ENCODE data around the gene MED22.
"Not testable (repeated sequence)": the region's sequence is repeated elsewhere in the genome, so short reads cannot be mapped to it uniquely, and the experiment has no call there.

The MED22 gene

DNA sequence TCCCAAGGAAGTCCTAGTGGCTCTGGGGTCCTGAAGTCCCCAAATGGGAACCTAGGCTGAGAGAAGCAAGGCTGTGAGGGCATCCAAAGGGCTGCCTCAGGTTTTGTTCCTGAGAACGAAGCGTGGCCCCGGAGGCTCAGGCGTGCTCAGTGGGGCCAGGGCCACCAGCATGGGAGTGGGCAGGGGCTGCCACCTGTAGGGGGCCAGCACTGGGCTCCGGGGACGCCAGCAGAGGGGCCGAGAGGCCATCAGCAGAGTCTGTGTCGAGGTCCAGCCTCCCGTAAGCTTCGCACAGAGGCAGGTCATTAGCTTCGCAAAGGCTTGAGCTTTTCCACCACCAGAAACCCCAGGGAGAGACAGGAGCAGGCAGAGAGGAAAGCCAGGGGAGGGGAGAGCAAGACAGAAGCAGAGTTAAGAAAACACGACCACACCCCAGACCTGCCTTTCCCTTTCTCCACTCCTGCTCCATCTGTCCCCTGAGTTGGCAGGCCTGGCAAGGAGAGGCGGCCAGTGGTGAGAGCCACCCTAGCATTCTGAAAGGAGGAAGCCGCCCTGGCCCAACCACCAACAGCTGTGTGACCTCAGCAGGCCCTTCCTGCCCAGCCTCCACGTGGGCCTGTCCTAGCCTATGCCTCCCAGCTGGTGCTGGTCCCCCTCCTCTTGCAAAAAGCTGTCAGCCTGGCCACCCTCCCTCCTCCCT lies 6.4 kb downstream of the MED22 start:
- Histone ChIP-seq H3K4me3 (ENCODE audit: insufficient read length, low read depth) (no peak overlapping the region), H3K27me3 (ENCODE audit: insufficient read depth, insufficient read length) (no peaks in the 10 kb centered on the region), H3K4me1 (ENCODE audit: insufficient read depth, insufficient read length) (peaks cover 22% of the 10 kb centered on the region), H3K36me3 (ENCODE audit: insufficient read depth, insufficient read length, low read length) (peaks cover 86% of the 10 kb centered on the region), H3K9me3 (ENCODE audit: insufficient read depth, low read length) (no peaks in the 10 kb centered on the region), H3K9ac (ENCODE audit: insufficient read length, low read depth) (peak overlapping the region; percentile 36)
- TF ChIP-seq YY1 (IDR thresholded peaks at IDR 0.05; ENCODE audit: insufficient read depth, insufficient read length) (no peak), ZNF274 (IDR thresholded peaks at IDR 0.05; ENCODE audit: low read depth, low read length) (no peak), SUZ12 (IDR thresholded peaks at IDR 0.05; ENCODE audit: extremely low read depth, insufficient read depth, insufficient read length) (no peak)
- DNase-seq (ENCODE audit: low read depth, low spot score): no peak

DNA sequence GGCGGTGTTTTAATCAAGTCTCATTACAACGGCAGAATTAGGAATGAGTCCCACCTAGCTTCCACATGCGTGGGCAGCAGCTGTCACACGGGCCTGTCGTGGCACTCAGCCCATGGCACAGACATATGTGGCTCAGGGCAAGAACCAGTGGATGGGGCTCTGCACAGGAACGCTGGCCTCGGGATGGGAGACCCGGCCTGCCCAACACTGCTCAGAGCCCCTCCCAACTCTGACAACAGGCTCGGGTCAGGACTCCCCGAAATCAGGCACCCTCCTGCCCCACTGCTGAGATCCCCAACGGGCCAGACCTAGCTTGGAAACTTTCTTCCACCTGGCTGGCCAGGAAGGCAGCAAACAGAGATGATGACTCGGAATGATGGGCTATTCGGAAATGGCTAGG lies 7.0 kb downstream of the MED22 start:
- no peaks in the 10 kb centered on the region for H3K27me3 ChIP-seq (ENCODE audit: insufficient read depth, insufficient read length)
- no peak for TF ChIP-seq ZNF274 (IDR thresholded peaks at IDR 0.05; ENCODE audit: low read depth, low read length)
- TF ChIP-seq YY1 (IDR thresholded peaks at IDR 0.05; ENCODE audit: insufficient read depth, insufficient read length): no peak
- no peak for TF ChIP-seq SUZ12 (IDR thresholded peaks at IDR 0.05; ENCODE audit: extremely low read depth, insufficient read depth, insufficient read length)
- peaks cover 83% of the 10 kb centered on the region for H3K36me3 ChIP-seq (ENCODE audit: insufficient read depth, insufficient read length, low read length)
- no peaks in the 10 kb centered on the region for H3K9me3 ChIP-seq (ENCODE audit: insufficient read depth, low read length)
- H3K9ac ChIP-seq (ENCODE audit: insufficient read length, low read depth): no peak overlapping the region
- H3K4me1 ChIP-seq (ENCODE audit: insufficient read depth, insufficient read length): peaks cover 16% of the 10 kb centered on the region
- no peak for DNase-seq (ENCODE audit: low read depth, low spot score)
- no peak overlapping the region for H3K4me3 ChIP-seq (ENCODE audit: insufficient read length, low read depth)

DNA sequence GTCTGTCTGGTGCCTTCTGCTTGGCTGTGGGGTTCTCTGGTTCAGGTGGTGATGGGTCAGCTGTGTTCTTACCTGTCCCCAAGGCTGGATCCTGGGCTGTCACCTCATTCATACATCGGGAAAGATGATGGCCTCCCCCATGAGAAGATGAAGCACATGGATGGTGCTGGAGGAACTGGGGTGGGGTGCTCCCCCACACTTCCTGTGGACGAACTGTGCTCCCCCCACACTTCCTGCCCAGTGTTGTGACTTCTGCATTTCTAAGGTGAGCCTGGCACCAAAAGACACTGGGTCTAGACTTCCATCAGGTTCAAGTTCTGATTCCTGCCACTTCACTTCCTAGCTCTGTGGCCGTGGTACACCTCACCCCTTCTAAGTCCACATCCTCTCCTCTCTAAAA lies 7.7 kb downstream of the MED22 start:
- no peaks in the 10 kb centered on the region for H3K9me3 ChIP-seq (ENCODE audit: insufficient read depth, low read length)
- no peak overlapping the region for H3K9ac ChIP-seq (ENCODE audit: insufficient read length, low read depth)
- H3K4me3 ChIP-seq (ENCODE audit: insufficient read length, low read depth): no peak overlapping the region
- no peak for DNase-seq (ENCODE audit: low read depth, low spot score)
- no peaks in the 10 kb centered on the region for H3K27me3 ChIP-seq (ENCODE audit: insufficient read depth, insufficient read length)
- peaks cover 14% of the 10 kb centered on the region for H3K4me1 ChIP-seq (ENCODE audit: insufficient read depth, insufficient read length)
- no peak for TF ChIP-seq ZNF274 (IDR thresholded peaks at IDR 0.05; ENCODE audit: low read depth, low read length)
- no peak for TF ChIP-seq YY1 (IDR thresholded peaks at IDR 0.05; ENCODE audit: insufficient read depth, insufficient read length)
- no peak for TF ChIP-seq SUZ12 (IDR thresholded peaks at IDR 0.05; ENCODE audit: extremely low read depth, insufficient read depth, insufficient read length)
- peaks cover 76% of the 10 kb centered on the region for H3K36me3 ChIP-seq (ENCODE audit: insufficient read depth, insufficient read length, low read length)

DNA sequence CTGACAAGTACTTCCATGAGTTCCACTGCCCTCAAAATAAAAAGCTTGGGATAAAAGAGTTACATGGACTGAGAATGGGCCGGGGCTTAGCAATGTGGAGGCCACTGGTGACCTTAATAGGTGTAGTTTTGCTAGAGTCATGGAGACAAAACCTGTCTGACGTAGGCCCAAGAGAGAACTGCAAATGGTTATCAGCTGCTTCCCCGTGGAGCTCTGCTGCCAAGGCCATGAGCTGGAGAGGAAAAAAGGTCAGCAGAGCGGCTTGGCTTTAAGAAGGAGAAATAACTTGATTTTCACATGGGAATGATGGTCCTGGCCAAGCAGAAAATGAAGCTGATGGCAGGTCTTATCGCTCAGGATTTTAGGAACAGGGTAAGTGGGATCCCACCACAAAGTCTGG lies 8.3 kb downstream of the MED22 start:
- no peaks in the 10 kb centered on the region for H3K27me3 ChIP-seq (ENCODE audit: insufficient read depth, insufficient read length)
- TF ChIP-seq YY1 (IDR thresholded peaks at IDR 0.05; ENCODE audit: insufficient read depth, insufficient read length) (no peak), ZNF274 (IDR thresholded peaks at IDR 0.05; ENCODE audit: low read depth, low read length) (no peak), SUZ12 (IDR thresholded peaks at IDR 0.05; ENCODE audit: extremely low read depth, insufficient read depth, insufficient read length) (no peak)
- DNase-seq (ENCODE audit: low read depth, low spot score): no peak
- H3K9me3 ChIP-seq (ENCODE audit: insufficient read depth, low read length): no peaks in the 10 kb centered on the region
- H3K9ac ChIP-seq (ENCODE audit: insufficient read length, low read depth): peak overlapping the region; percentile 3
- H3K4me3 ChIP-seq (ENCODE audit: insufficient read length, low read depth): no peak overlapping the region
- H3K36me3 ChIP-seq (ENCODE audit: insufficient read depth, insufficient read length, low read length): peaks cover 73% of the 10 kb centered on the region
- peaks cover 14% of the 10 kb centered on the region for H3K4me1 ChIP-seq (ENCODE audit: insufficient read depth, insufficient read length)

DNA sequence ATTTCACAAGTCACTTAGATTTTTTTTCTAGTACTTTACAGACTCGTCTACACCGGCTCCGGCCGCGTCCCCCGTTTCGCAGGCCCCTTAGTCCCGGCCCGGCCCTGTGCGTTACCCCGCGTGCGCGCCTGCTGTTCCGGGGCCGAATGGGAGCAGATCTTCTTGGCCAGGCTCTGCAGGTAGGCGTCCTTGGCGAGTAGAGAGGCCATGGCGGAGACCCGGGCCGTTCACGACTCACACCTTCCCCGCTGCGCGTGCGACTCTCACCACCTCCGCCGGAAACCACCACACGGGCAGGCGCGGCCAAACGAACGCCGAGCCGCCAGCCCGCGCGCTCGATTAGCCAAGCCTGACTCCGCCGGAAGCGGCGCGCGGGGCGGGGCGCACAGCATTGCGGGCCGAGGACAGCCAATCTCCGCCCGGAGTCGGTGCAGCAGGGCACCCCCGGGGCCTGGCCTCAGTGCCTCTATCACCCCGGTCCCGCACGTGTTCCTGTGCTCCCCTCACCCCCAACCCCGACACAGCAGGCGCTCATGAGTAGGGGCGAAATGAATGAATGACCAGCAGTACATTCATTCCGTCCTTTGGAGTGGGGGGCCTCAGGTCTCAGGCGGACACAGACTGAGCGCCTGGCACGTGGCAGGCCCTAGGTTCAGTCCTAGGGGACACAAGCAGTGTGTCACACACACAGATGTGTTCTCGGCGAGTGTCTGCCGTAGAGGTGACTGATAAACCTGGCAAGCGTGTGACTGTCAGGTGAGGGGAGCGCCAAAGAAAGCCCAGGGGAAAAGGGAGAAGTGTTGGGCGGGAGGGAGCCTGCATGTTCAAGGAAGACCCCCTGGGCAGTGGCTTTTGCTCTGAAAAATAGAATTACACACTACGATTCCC lies 11.8 kb downstream of the MED22 start, which contains the start of gene SURF6:
SURF6 (minus strand) TSS at position 265 of the 888 bp plus-strand sequence; CDS start at position 209, 56 bp downstream.
- TF ChIP-seq YY1 (IDR thresholded peaks at IDR 0.05; ENCODE audit: insufficient read depth, insufficient read length) (peak; percentile 35), ZNF274 (IDR thresholded peaks at IDR 0.05; ENCODE audit: low read depth, low read length) (no peak)
- Histone ChIP-seq H3K9ac (ENCODE audit: insufficient read length, low read depth) (peak within 1 kb of the TSS; percentile 94), H3K4me1 (ENCODE audit: insufficient read depth, insufficient read length) (peaks cover 13% of the 10 kb centered on the region), H3K9me3 (ENCODE audit: insufficient read depth, low read length) (no peaks in the 10 kb centered on the region), H3K4me3 (ENCODE audit: insufficient read length, low read depth) (peak within 1 kb of the TSS; percentile 85), H3K36me3 (ENCODE audit: insufficient read depth, insufficient read length, low read length) (peaks cover 73% of the 10 kb centered on the region), H3K27me3 (ENCODE audit: insufficient read depth, insufficient read length) (no peaks in the 10 kb centered on the region)
- DNase-seq (ENCODE audit: low read depth, low spot score): peak; percentile 93

DNA sequence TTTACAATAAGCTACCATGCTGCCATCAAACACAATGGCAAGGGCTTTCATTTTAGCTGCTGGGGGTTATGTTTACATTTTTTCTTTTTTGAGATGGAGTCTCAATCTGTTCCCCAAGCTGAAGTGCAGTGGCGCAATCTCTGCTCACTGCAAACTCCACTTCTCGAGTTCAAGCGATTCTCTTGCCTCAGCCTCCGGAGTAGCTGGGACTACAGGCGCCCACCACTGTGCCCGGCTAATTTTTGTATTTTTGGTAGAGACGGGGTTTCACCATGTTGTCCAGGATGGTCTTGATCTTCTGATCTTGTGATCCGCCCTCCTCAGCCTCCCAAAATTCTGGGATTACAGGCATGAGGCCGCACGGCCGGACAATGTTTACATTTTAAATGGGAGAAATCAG lies 13.0 kb downstream of the MED22 start:
- Histone ChIP-seq H3K9ac (ENCODE audit: insufficient read length, low read depth) (peak overlapping the region; percentile 94), H3K36me3 (ENCODE audit: insufficient read depth, insufficient read length, low read length) (peaks cover 73% of the 10 kb centered on the region), H3K4me1 (ENCODE audit: insufficient read depth, insufficient read length) (peaks cover 13% of the 10 kb centered on the region), H3K4me3 (ENCODE audit: insufficient read length, low read depth) (peak overlapping the region; percentile 85)
- not testable (repeated sequence) for H3K9me3 ChIP-seq (ENCODE audit: insufficient read depth, low read length); H3K27me3 ChIP-seq (ENCODE audit: insufficient read depth, insufficient read length); DNase-seq (ENCODE audit: low read depth, low spot score)

DNA sequence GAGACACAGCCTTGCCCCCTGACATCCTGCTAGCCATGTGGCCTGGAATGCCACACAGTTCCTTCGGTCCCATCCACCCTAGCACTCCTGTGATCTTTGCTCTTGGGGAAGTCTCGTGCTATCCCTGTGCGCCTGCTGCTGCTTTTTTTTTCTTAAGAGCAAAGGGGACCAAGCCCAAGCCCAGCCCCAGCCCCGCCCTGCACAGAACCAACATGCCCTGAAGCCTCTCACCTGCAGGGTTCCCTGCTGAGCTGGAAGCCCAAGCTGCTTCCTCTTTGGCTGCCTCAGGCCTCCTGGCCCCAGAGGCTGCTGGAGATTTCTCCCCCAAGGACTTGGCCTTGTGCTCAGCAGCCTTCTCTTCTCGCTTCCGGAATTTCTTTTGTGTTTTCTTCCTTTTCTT lies 13.8 kb downstream of the MED22 start:
- no peaks in the 10 kb centered on the region for H3K27me3 ChIP-seq (ENCODE audit: insufficient read depth, insufficient read length)
- H3K9me3 ChIP-seq (ENCODE audit: insufficient read depth, low read length): no peaks in the 10 kb centered on the region
- H3K4me3 ChIP-seq (ENCODE audit: insufficient read length, low read depth): peak overlapping the region; percentile 25
- peak overlapping the region; percentile 71 for H3K9ac ChIP-seq (ENCODE audit: insufficient read length, low read depth)
- peaks cover 13% of the 10 kb centered on the region for H3K4me1 ChIP-seq (ENCODE audit: insufficient read depth, insufficient read length)
- TF ChIP-seq SUZ12 (IDR thresholded peaks at IDR 0.05; ENCODE audit: extremely low read depth, insufficient read depth, insufficient read length) (no peak), ZNF274 (IDR thresholded peaks at IDR 0.05; ENCODE audit: low read depth, low read length) (no peak), YY1 (IDR thresholded peaks at IDR 0.05; ENCODE audit: insufficient read depth, insufficient read length) (no peak)
- DNase-seq (ENCODE audit: low read depth, low spot score): no peak
- H3K36me3 ChIP-seq (ENCODE audit: insufficient read depth, insufficient read length, low read length): peaks cover 66% of the 10 kb centered on the region
